Vagina (tissue), 2 donors: ENCODE data around the gene WSCD1. TPM values are rescaled to one million over a fixed set of nuclear protein-coding genes. Genes with fewer than 3 reads are reported as not detected.

Source experiments
- DNase-seq, 2 donors: peaks; one replicate each; pipeline ENCODE4 v3.0.0-alpha.2; 2017; ENCODE audit errors: extremely low spot score in 2 of 2
- H3K27ac ChIP-seq: fragments of 200-600 bp; sonication (generic); one replicate; pipeline ENCODE4 v1.5.1; 2019
- H3K27me3 ChIP-seq: fragments of 200-600 bp; sonication (generic); one replicate; pipeline ENCODE4 v1.5.1; 2019
- H3K36me3 ChIP-seq, 2 donors: fragments of 200-600 bp; sonication (generic); one replicate each; pipeline ENCODE4 v1.5.1; 2017 to 2019
- H3K4me1 ChIP-seq: fragments of 200-600 bp; sonication (generic); one replicate; pipeline ENCODE4 v1.5.1; 2019
- H3K4me3 ChIP-seq, 2 donors: fragments of 200-600 bp; sonication (generic); 1 replicate in 1 of 2; 2 replicates in 1 of 2; pipeline ENCODE4 v1.5.1; 2016 to 2019
- H3K9me3 ChIP-seq: fragments of 200-600 bp; sonication (generic); one replicate; pipeline ENCODE4 v1.5.1; 2019
- POLR2A ChIP-seq, 2 donors: fragments of 450-650 bp; IDR thresholded peaks; one replicate each; pipeline ENCODE4 v1.6.1; 2017; ENCODE audit warnings: antibody characterized with exemption in 2 of 2, mild to moderate bottlenecking in 2 of 2, moderate library complexity in 2 of 2
- POLR2AphosphoS5 ChIP-seq, 2 donors: sonication (generic); formaldehyde crosslinking; IDR thresholded peaks; one replicate each; pipeline ENCODE4 v1.9.0; 2017; ENCODE audit warnings: antibody characterized with exemption in 2 of 2, mild to moderate bottlenecking in 2 of 2, low read depth in 1 of 2; ENCODE audit not compliant: insufficient read depth in 1 of 2
- intact Hi-C: fragments of 100-400 bp; cut with DNase I; formaldehyde crosslinking; loops from one replicate; pipeline ENCODE4 v1.15.1; 2023
- total RNA-seq: library from RNA; depleted of rRNA; stranded (reverse); fragments of >200 nt; gene quantifications from one replicate; pipeline ENCODE4 v1.2.3, GENCODE V29; 2016
- TF ChIP-seq, protein P1 (sequence below), 3 experiments: fragments of 450-650 bp in 2 of 3; fragments of 200-600 bp in 1 of 3; sonication (generic) in 1 of 3; IDR thresholded peaks; one replicate each; pipeline ENCODE4 v1.5.1; 2017 to 2019; ENCODE audit warnings: antibody characterized with exemption in 3 of 3, mild to moderate bottlenecking in 2 of 3, moderate library complexity in 2 of 3

The WSCD1 gene
- total RNA-seq, 1 donor from 2014 or later: 2.0 TPM

- Histone ChIP-seq H3K36me3 (no peaks in the 10 kb centered on the region), H3K4me3 (no peak overlapping the region), H3K4me1 (no peaks in the 10 kb centered on the region), H3K9me3 (no peaks in the 10 kb centered on the region), H3K27me3 (no peaks in the 10 kb centered on the region), H3K27ac (no peak overlapping the region)
- no peak for DNase-seq
- intact Hi-C loops: no loop called here
- TF ChIP-seq POLR2A (IDR thresholded peaks at IDR 0.05) (no peak), POLR2AphosphoS5 (IDR thresholded peaks at IDR 0.05; ENCODE audit: insufficient read depth in 1 of 2, low read depth in 1 of 2) (no peak)
- TF ChIP-seq, protein P1, sequence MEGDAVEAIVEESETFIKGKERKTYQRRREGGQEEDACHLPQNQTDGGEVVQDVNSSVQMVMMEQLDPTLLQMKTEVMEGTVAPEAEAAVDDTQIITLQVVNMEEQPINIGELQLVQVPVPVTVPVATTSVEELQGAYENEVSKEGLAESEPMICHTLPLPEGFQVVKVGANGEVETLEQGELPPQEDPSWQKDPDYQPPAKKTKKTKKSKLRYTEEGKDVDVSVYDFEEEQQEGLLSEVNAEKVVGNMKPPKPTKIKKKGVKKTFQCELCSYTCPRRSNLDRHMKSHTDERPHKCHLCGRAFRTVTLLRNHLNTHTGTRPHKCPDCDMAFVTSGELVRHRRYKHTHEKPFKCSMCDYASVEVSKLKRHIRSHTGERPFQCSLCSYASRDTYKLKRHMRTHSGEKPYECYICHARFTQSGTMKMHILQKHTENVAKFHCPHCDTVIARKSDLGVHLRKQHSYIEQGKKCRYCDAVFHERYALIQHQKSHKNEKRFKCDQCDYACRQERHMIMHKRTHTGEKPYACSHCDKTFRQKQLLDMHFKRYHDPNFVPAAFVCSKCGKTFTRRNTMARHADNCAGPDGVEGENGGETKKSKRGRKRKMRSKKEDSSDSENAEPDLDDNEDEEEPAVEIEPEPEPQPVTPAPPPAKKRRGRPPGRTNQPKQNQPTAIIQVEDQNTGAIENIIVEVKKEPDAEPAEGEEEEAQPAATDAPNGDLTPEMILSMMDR (IDR thresholded peaks at IDR 0.05): no peak
These were observed 10.7 kb downstream of the WSCD1 start for GRCh38 chr17:6080711-6081430.

DNA sequence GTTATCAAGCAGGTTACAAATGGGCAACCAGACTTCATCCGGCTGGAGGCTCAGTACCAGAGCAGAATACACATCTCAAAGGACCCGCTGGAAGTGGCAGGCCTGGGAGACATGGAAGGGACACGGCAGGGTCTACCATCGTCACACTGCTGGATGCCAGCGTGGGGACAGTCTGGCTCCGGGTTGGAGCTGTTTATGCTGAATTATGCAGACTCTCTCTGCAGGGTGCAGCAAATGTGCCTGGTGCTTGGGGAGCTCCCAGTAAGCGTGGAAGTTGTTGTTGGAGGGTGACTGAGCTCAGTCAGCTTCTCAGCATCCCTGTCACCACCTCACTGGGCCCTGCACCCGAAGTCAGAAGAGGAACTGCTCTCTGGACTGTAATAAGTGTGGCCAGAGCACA, 12.2 kb downstream of the WSCD1 start:
- no peak overlapping the region for H3K27ac ChIP-seq
- intact Hi-C loops: no loop called here
- H3K9me3 ChIP-seq: no peaks in the 10 kb centered on the region
- no peak overlapping the region for H3K4me3 ChIP-seq
- H3K27me3 ChIP-seq: no peaks in the 10 kb centered on the region
- H3K36me3 ChIP-seq: no peaks in the 10 kb centered on the region
- no peaks in the 10 kb centered on the region for H3K4me1 ChIP-seq
- no peak for TF ChIP-seq POLR2AphosphoS5 (IDR thresholded peaks at IDR 0.05; ENCODE audit: insufficient read depth in 1 of 2, low read depth in 1 of 2)
- TF ChIP-seq, protein P1 (IDR thresholded peaks at IDR 0.05): no peak
- no peak for TF ChIP-seq POLR2A (IDR thresholded peaks at IDR 0.05)
- no peak for DNase-seq

- TF ChIP-seq, protein P1 (IDR thresholded peaks at IDR 0.05): no peak
- TF ChIP-seq POLR2A (IDR thresholded peaks at IDR 0.05) (no peak), POLR2AphosphoS5 (IDR thresholded peaks at IDR 0.05; ENCODE audit: insufficient read depth in 1 of 2, low read depth in 1 of 2) (no peak)
- intact Hi-C loops: no loop called here
- Histone ChIP-seq H3K27me3 (no peaks in the 10 kb centered on the region), H3K4me3 (no peak overlapping the region), H3K4me1 (no peaks in the 10 kb centered on the region), H3K9me3 (no peaks in the 10 kb centered on the region), H3K27ac (no peak overlapping the region), H3K36me3 (no peaks in the 10 kb centered on the region)
- DNase-seq: no peak
These were observed 14.4 kb downstream of the WSCD1 start for GRCh38 chr17:6084311-6085161.

DNA sequence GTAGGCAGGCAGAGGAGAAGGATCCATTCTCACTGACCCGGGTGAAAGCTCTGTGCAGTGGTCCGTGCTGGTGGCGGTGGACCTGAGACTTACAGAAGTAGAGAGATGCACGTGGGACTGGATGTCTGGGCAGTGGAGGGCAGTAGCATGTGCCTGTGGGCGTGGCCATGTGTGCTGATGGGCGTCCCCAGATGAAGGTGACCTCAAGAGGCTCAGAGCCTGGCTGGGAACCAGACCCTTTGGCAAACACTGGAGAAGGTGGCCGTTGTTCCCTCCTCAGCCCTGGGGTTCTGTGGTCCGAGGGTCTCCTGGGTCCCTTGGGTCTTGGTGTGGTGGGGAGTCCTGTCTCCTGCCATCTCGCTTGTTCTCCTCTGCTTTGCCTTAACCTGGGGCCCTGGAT, 15.6 kb downstream of the WSCD1 start:
- Histone ChIP-seq H3K9me3 (no peaks in the 10 kb centered on the region), H3K4me3 (no peak overlapping the region), H3K27me3 (no peaks in the 10 kb centered on the region), H3K36me3 (no peaks in the 10 kb centered on the region), H3K4me1 (no peaks in the 10 kb centered on the region), H3K27ac (no peak overlapping the region)
- intact Hi-C loops: no loop called here
- DNase-seq: no peak
- no peak for TF ChIP-seq POLR2AphosphoS5 (IDR thresholded peaks at IDR 0.05; ENCODE audit: insufficient read depth in 1 of 2, low read depth in 1 of 2)
- TF ChIP-seq, protein P1 (IDR thresholded peaks at IDR 0.05): no peak
- TF ChIP-seq POLR2A (IDR thresholded peaks at IDR 0.05): no peak
